GM12878 (cell line): ENCODE results near the gene ANO6. TPM values are rescaled to one million over a fixed set of nuclear protein-coding genes. Genes with fewer than 3 reads are reported as not detected.

ENCODE experiments used
- ATAC-seq: fragments of 200-7000 bp; cut with Tn5 transposase; 3 replicates; pipeline ENCODE4 v1.9.1; 2020; ENCODE audit warnings: mild to moderate bottlenecking, moderate library complexity
- BruUV-seq: library from RNA; stranded (reverse); fragments of 400-500 nt; replicated peaks from 2 replicates; lab custom pipeline; 2021; lab: Mats Ljungman, UMichigan
- CTCF ChIA-PET: fragments of 300-600 bp; sonication (Branson Sonifier 250); formaldehyde crosslinking; extraction: SDS; loops from one replicate; lab custom pipeline; 2021; ENCODE audit warnings: inconsistent platforms; lab: Yijun Ruan, JAX
- POLR2A ChIA-PET: fragments of 350-600 bp; formaldehyde crosslinking; extraction: SDS; loops from one replicate; lab custom pipeline; 2021; ENCODE audit warnings: inconsistent platforms; lab: Charles Lee
- RAD21 ChIA-PET: fragments of 300-600 bp; sonication (Branson Sonifier 250); formaldehyde crosslinking; loops from one replicate; lab custom pipeline; 2023; ENCODE audit warnings: antibody characterized with exemption; ENCODE audit not compliant: unreplicated experiment; lab: Charles Lee
- SMC1A ChIA-PET: fragments of 300-600 bp; sonication (Branson Sonifier 250); formaldehyde crosslinking; loops from one replicate; lab custom pipeline; 2023; ENCODE audit not compliant: unreplicated experiment, uncharacterized antibody; lab: Charles Lee
- DNase-seq: peaks from one replicate; pipeline ENCODE4 v3.0.0-alpha.2; 2011; ENCODE audit warnings: low read depth, low spot score
- FAIRE-seq: peaks from 3 replicates; lab custom pipeline; 2011; peaks lifted over from hg19 to GRCh38; lab: Jason Lieb, UNC
- H2AFZ ChIP-seq: 2 replicates; pipeline ENCODE4 v1.6.0; 2011; ENCODE audit warnings: low read depth, low read length, control low read depth; ENCODE audit not compliant: control insufficient read depth
- H3K27ac ChIP-seq: 2 replicates; pipeline ENCODE4 v1.5.1; 2011; ENCODE audit warnings: control low read depth; ENCODE audit not compliant: control insufficient read depth, insufficient read depth
- H3K27me3 ChIP-seq, 2 experiments: replicated peaks in 1 of 2; 2 replicates each; pipeline versions ENCODE4 v1.6.0 to v1.6.1; 2011; ENCODE audit warnings: low read length in 1 of 2; ENCODE audit not compliant: control insufficient read depth in 2 of 2, insufficient read depth in 2 of 2
- H3K36me3 ChIP-seq, 2 experiments: 2 replicates each; pipeline ENCODE4 v1.5.1; 2011; ENCODE audit warnings: low read length in 1 of 2; ENCODE audit not compliant: control insufficient read depth in 2 of 2, insufficient read depth in 2 of 2
- H3K4me1 ChIP-seq: 2 replicates; pipeline ENCODE4 v1.6.1; 2011; ENCODE audit warnings: mild to moderate bottlenecking, low read length, moderate library complexity, mixed read lengths; ENCODE audit not compliant: control insufficient read depth, insufficient read depth
- H3K4me2 ChIP-seq: 2 replicates; pipeline ENCODE4 v1.6.0; 2011; ENCODE audit warnings: control low read depth; ENCODE audit not compliant: control insufficient read depth, insufficient read depth
- H3K4me3 ChIP-seq: fragments of 200-600 bp; sonication (generic); 2 replicates; pipeline ENCODE4 v1.5.1; 2016
- H3K79me2 ChIP-seq: 2 replicates; pipeline ENCODE4 v1.6.0; 2011; ENCODE audit warnings: low read length; ENCODE audit not compliant: control insufficient read depth, insufficient read depth
- H3K9ac ChIP-seq: 2 replicates; pipeline ENCODE4 v1.8.0; 2011; ENCODE audit warnings: low read length, control low read depth, mixed read lengths; ENCODE audit not compliant: control insufficient read depth, insufficient read depth
- H3K9me3 ChIP-seq: replicated peaks from 3 replicates; pipeline ENCODE4 v1.5.1; 2011; ENCODE audit warnings: mild to moderate bottlenecking, low read length; ENCODE audit not compliant: control insufficient read depth, insufficient read depth
- H4K20me1 ChIP-seq: 2 replicates; pipeline ENCODE4 v1.6.0; 2011; ENCODE audit not compliant: control insufficient read depth, insufficient read depth
- USF1 ChIP-seq: IDR thresholded peaks from 2 replicates; pipeline ENCODE4 v1.6.1; 2011; ENCODE audit warnings: borderline replicate concordance, low read depth, mild to moderate bottlenecking, moderate library complexity, mixed read lengths, low read length; ENCODE audit not compliant: insufficient read depth; ENCODE audit errors: extremely low read length
- USF2 ChIP-seq: IDR thresholded peaks from 2 replicates; pipeline ENCODE4 v1.6.1; 2011; ENCODE audit warnings: low read depth, low read length, improper control_type of control experiment, borderline replicate concordance
- ZNF622 ChIP-seq: fragments of 450-650 bp; IDR thresholded peaks from 2 replicates; pipeline ENCODE4 v1.6.1; 2017; ENCODE audit warnings: mild to moderate bottlenecking, inconsistent platforms
- in situ Hi-C: fragments of 300-500 bp; cut with MboI; formaldehyde crosslinking; loops from 9 replicates; pipeline ENCODE4 v1.14.3; 2018; ENCODE audit warnings: mixed read lengths
- intact Hi-C: fragments of 100-400 bp; cut with micrococcal nuclease; formaldehyde crosslinking; loops from one replicate; pipeline ENCODE4 v1.14.2; 2022; ENCODE audit not compliant: unreplicated experiment
- polyA plus RNA-seq, 11 experiments: library from polyadenylated mRNA; depleted of rRNA in 4 of 11; unstranded in 6 of 11; stranded (reverse) in 5 of 11; fragments of >200 nt; fragmentation: Nextera tagmentation in 4 of 11; fragmentation: Illumina TruSeq in 1 of 11; extraction: Ambion mirVana in 4 of 11; extraction: Trizol in 1 of 11; gene quantifications; 1 replicate in 1 of 11; 2 replicates in 10 of 11; pipeline versions ENCODE4 v1.2.1 to v1.2.3, GENCODE V29; 2011 to 2016; ENCODE audit warnings: inconsistent platforms in 2 of 11, missing spikeins in 2 of 11, low read depth in 1 of 11
- total RNA-seq, 4 experiments: library from RNA; depleted of rRNA in 3 of 4; stranded (reverse); fragments of >200 nt in 3 of 4; fragmentation: Illumina TruSeq in 1 of 4; extraction: Trizol in 1 of 4; gene quantifications; 2 replicates each; pipeline versions ENCODE4 v1.2.1 to v1.2.3, GENCODE V29; 2013 to 2021

Gene ANO6
- total and polyA plus RNA-seq, 10 of the 15 experiments (the other 5 are each of a cell fraction or from before 2014, with no cell fraction given) = 4.6 to 30.3 (median 26.0) TPM

GRCh38 chr12:45256721-45257120 lies 40.8 kb downstream of the ANO6 start:
- H4K20me1 ChIP-seq = no peaks in the 10 kb centered on the region
- FAIRE-seq = no peak
- peaks cover 14% of the 10 kb centered on the region for H3K79me2 ChIP-seq
- no TSS peak for BruUV-seq
- TF ChIP-seq USF1 (no peak), USF2 (no peak), ZNF622 (no peak)
- POLR2A ChIA-PET = interaction anchor here (0.6 to 0.8 kb wide), 3 partner anchors 24 to 38 kb away, joined by 3 to 6 read pairs (median 3); no protein-coding TSS in a partner anchor
- intact Hi-C loops (no loop called here), in situ Hi-C loops (no loop called here)
- H3K36me3 ChIP-seq = no peaks in the 10 kb centered on the region
- CTCF ChIA-PET = interaction anchor here (0.7 kb wide), 1 partner anchor 10 kb away, joined by 4 read pairs; no protein-coding TSS in a partner anchor
- H3K27me3 ChIP-seq = no peaks in the 10 kb centered on the region
- H3K4me1 ChIP-seq = peaks cover 18% of the 10 kb centered on the region
- DNase-seq = no peak
- H3K9me3 ChIP-seq = no peaks in the 10 kb centered on the region
- RAD21 ChIA-PET = interaction anchor here (0.9 to 1.3 kb wide), 2 partner anchors 15 to 41 kb away, joined by 3 to 4 read pairs; partner anchors contain the start of gene ANO6
- peak; percentile 6; the same call in 1 of the 3 replicates for ATAC-seq
- peak overlapping the region; percentile 21 for H3K27ac ChIP-seq
- H3K9ac ChIP-seq = 0 out of 2 replicates have a peak overlapping the region, but pooled peaks have one; percentile 12
- SMC1A ChIA-PET = interaction anchor here (0.7 to 1.7 kb wide), 6 partner anchors 10 to 57 kb away, joined by 3 to 6 read pairs (median 3); partner anchors contain the start of gene ANO6
- H2AFZ ChIP-seq = no peak overlapping the region
- H3K4me3 ChIP-seq = no peak overlapping the region
- H3K4me2 ChIP-seq = peak overlapping the region; percentile 68
